HepG2 (cell line): ENCODE measurements around the gene KDM4D. TPM values are rescaled to one million over a fixed set of nuclear protein-coding genes. Genes with fewer than 3 reads are reported as not detected.
A peak's percentile ranks its signal among the peaks of the same experiment; 100 is the strongest.

Experiments
- CBX1 ChIP-seq: IDR thresholded peaks from one replicate; pipeline ENCODE4 v1.6.1; 2016; ENCODE audit warnings: antibody characterized with exemption, low read depth
- FOSL2 ChIP-seq: sonication (generic); formaldehyde crosslinking; IDR thresholded peaks from 2 replicates; pipeline ENCODE4 v1.4.0; 2020; ENCODE audit warnings: missing genetic modification reagents
- FOXA3 ChIP-seq: IDR thresholded peaks from 2 replicates; pipeline ENCODE4 v1.6.1; 2016; ENCODE audit warnings: missing genetic modification reagents, missing compliant biosample characterization
- FOXK2 ChIP-seq: fragments of 450-650 bp; IDR thresholded peaks from 2 replicates; pipeline ENCODE4 v1.6.1; 2016
- HDAC1 ChIP-seq: sonication (generic); formaldehyde crosslinking; IDR thresholded peaks from 2 replicates; pipeline ENCODE4 v1.5.1; 2020; ENCODE audit warnings: mild to moderate bottlenecking, missing genetic modification reagents
- NKX3-1 ChIP-seq: sonication (generic); formaldehyde crosslinking; IDR thresholded peaks from 2 replicates; pipeline ENCODE4 v1.5.0; 2020; ENCODE audit warnings: missing genetic modification reagents
- SOX13 ChIP-seq, 3 experiments: fragments of 450-650 bp in 1 of 3; sonication (generic) in 1 of 3; formaldehyde crosslinking in 1 of 3; IDR thresholded peaks in 2 of 3; conservative IDR thresholded peaks in 1 of 3; 2 replicates each; pipeline versions ENCODE4 v1.5.0 to v1.6.1; 2016 to 2020; ENCODE audit warnings: antibody characterized with exemption in 1 of 3, mild to moderate bottlenecking in 1 of 3, missing compliant biosample characterization in 1 of 3, missing genetic modification reagents in 1 of 3, moderate library complexity in 1 of 3
- TBX3 ChIP-seq: fragments of 450-650 bp; IDR thresholded peaks from 2 replicates; pipeline ENCODE4 v1.6.1; 2017; ENCODE audit warnings: antibody characterized with exemption, mild to moderate bottlenecking, inconsistent platforms, borderline replicate concordance
- ZNF143 ChIP-seq: sonication (generic); formaldehyde crosslinking; IDR thresholded peaks from 2 replicates; pipeline ENCODE4 v1.4.0; 2020; ENCODE audit warnings: missing genetic modification reagents
- ZNF251 ChIP-seq: sonication (generic); formaldehyde crosslinking; IDR thresholded peaks from 2 replicates; pipeline ENCODE4 v1.9.0; 2021; ENCODE audit warnings: mild to moderate bottlenecking, missing genetic modification reagents
- ZNF747 ChIP-seq: sonication (generic); formaldehyde crosslinking; IDR thresholded peaks from 2 replicates; pipeline ENCODE4 v1.8.1; 2023; ENCODE audit warnings: missing genetic modification reagents, mild to moderate bottlenecking, borderline replicate concordance
- polyA plus RNA-seq, 8 experiments: library from polyadenylated mRNA; depleted of rRNA in 3 of 8; stranded (reverse) in 7 of 8; unstranded in 1 of 8; fragments of >200 nt; fragmentation: Illumina TruSeq in 4 of 8; extraction: Trizol in 4 of 8; gene quantifications; 2 replicates each; pipeline versions ENCODE4 v1.2.1 to v1.2.3, GENCODE V29; 2011 to 2016; ENCODE audit warnings: low read depth in 4 of 8, missing spikeins in 1 of 8, mixed read lengths in 1 of 8; ENCODE audit not compliant: insufficient read depth in 1 of 8
- total RNA-seq, 5 experiments: library from RNA; depleted of rRNA; stranded (reverse); fragments of >200 nt; fragmentation: Illumina TruSeq; extraction: Trizol; gene quantifications; 2 replicates each; pipeline ENCODE4 v1.2.3, GENCODE V29; 2016; ENCODE audit warnings: low read depth in 1 of 5
- TF ChIP-seq, protein P1 (sequence below): sonication (generic); formaldehyde crosslinking; IDR thresholded peaks from 2 replicates; pipeline ENCODE4; 2020; ENCODE audit warnings: missing genetic modification reagents, mild to moderate bottlenecking, borderline replicate concordance
- TF ChIP-seq, protein P2 (sequence below): IDR thresholded peaks from 2 replicates; pipeline ENCODE4 v1.6.1; 2016; ENCODE audit warnings: missing biosample characterization, missing genetic modification reagents, low read depth
- TF ChIP-seq, protein P3 (sequence below): sonication (generic); formaldehyde crosslinking; IDR thresholded peaks from 2 replicates; pipeline ENCODE4 v1.5.1; 2020; ENCODE audit warnings: missing genetic modification reagents, mild to moderate bottlenecking, borderline replicate concordance
- TF ChIP-seq, protein P4 (sequence below): sonication (generic); formaldehyde crosslinking; IDR thresholded peaks from 2 replicates; pipeline ENCODE4 v1.4.0; 2020; ENCODE audit warnings: missing genetic modification reagents, low read depth, mild to moderate bottlenecking, borderline replicate concordance

Gene KDM4D
- total and polyA plus RNA-seq, 2 of the 13 experiments (the other 11 are each of a cell fraction or from before 2014, with no cell fraction given) = 0.96 to 1.3 TPM

DNA sequence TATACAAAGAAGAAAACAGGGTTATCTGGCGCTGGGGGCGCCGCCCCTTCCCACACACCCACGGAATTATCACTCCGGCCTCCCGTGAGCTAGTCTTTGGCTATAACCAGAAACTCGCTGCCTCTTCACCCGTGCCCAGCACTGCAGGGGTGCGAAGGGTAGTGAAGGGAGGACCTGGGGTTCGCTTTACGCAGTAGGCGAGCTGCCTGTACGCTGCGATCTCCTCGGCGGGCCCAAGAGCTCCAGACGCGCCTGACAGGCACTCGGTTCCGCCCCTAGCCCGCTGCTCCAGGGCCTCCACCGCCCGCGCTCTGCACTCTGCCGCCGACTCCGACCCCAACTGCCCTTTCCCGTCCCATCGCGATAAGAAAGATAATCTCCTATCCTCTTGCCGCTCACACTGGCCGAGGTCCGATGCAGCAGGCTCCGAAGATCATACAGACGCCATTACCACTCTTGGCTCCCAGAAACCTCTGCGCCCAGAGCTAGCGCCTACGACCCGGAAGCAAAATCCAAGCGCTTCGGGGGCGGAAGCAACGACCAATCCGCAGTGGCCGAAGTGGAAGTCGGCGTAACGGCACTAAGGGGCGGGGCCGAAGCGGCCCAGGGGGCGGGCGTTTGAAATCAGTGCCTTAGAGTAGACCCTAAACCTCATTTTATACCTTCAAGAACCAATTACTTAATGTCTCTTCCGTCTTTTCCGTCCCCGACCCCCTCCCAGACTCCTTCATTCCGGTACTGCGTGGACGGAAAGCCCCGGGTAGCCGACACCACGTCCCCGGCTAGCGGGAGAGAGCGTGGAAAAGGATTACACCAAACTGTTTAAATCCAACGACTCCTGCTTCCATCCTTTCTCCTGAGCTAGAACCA is at the start of gene KDM4D, which contains the start of gene CWC15 (continued):
- 0 out of 2 replicates have a peak, but pooled peaks have one; percentile 16 for TF ChIP-seq FOXA3 (CRISPR knock-in tag)
- TF ChIP-seq FOSL2 = 0 out of 2 replicates have a peak, but pooled peaks have one; percentile 28
- TF ChIP-seq, protein P1, sequence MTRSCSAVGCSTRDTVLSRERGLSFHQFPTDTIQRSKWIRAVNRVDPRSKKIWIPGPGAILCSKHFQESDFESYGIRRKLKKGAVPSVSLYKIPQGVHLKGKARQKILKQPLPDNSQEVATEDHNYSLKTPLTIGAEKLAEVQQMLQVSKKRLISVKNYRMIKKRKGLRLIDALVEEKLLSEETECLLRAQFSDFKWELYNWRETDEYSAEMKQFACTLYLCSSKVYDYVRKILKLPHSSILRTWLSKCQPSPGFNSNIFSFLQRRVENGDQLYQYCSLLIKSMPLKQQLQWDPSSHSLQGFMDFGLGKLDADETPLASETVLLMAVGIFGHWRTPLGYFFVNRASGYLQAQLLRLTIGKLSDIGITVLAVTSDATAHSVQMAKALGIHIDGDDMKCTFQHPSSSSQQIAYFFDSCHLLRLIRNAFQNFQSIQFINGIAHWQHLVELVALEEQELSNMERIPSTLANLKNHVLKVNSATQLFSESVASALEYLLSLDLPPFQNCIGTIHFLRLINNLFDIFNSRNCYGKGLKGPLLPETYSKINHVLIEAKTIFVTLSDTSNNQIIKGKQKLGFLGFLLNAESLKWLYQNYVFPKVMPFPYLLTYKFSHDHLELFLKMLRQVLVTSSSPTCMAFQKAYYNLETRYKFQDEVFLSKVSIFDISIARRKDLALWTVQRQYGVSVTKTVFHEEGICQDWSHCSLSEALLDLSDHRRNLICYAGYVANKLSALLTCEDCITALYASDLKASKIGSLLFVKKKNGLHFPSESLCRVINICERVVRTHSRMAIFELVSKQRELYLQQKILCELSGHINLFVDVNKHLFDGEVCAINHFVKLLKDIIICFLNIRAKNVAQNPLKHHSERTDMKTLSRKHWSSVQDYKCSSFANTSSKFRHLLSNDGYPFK (CRISPR knock-in tag) = peak; percentile 82; the same call in 1 of the 2 replicates
- TF ChIP-seq TBX3 = no peak
- peak; percentile 93 for TF ChIP-seq HDAC1 (CRISPR knock-in tag)
- TF ChIP-seq, protein P2, sequence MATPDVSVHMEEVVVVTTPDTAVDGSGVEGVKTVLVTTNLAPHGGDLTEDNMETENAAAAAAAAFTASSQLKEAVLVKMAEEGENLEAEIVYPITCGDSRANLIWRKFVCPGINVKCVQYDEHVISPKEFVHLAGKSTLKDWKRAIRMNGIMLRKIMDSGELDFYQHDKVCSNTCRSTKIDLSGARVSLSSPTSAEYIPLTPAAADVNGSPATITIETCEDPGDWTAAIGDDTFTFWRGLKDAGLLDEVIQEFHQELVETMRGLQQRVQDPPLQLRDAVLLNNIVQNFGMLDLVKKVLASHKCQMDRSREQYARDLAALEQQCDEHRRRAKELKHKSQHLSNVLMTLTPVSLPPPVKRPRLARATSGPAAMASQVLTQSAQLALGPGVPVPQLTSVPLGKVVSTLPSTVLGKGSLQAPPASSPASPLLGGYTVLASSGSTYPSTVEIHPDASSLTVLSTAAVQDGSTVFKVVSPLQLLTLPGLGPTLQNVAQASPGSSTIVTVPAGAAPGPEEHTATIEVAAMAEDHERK (CRISPR knock-in tag) = peak; percentile 78
- peak; percentile 48; the same call in 1 of the 2 replicates for TF ChIP-seq ZNF747 (CRISPR knock-in tag)
- peak; percentile 46 for TF ChIP-seq CBX1
- TF ChIP-seq, protein P3, sequence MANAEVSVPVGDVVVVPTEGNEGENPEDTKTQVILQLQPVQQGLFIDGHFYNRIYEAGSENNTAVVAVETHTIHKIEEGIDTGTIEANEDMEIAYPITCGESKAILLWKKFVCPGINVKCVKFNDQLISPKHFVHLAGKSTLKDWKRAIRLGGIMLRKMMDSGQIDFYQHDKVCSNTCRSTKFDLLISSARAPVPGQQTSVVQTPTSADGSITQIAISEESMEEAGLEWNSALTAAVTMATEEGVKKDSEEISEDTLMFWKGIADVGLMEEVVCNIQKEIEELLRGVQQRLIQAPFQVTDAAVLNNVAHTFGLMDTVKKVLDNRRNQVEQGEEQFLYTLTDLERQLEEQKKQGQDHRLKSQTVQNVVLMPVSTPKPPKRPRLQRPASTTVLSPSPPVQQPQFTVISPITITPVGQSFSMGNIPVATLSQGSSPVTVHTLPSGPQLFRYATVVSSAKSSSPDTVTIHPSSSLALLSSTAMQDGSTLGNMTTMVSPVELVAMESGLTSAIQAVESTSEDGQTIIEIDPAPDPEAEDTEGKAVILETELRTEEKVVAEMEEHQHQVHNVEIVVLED (CRISPR knock-in tag) = peak; percentile 94
- TF ChIP-seq NKX3-1 (CRISPR knock-in tag) = no peak; the same call in 1 of the 2 replicates
- TF ChIP-seq ZNF251 (CRISPR knock-in tag) = no peak
- 0 out of 2 replicates have a peak, but pooled peaks have one; percentile 14 for TF ChIP-seq FOXK2
- no peak for TF ChIP-seq SOX13 (IDR thresholded peaks at IDR 0.05)
- 0 out of 4 replicates have a peak, but pooled peaks of 1 of the 2 experiments have one; percentile 19 for TF ChIP-seq SOX13 (CRISPR knock-in tag; conservative IDR thresholded peaks at IDR 0.05 in 1 of 2, IDR thresholded peaks at IDR 0.05 in 1 of 2)
- TF ChIP-seq, protein P4, sequence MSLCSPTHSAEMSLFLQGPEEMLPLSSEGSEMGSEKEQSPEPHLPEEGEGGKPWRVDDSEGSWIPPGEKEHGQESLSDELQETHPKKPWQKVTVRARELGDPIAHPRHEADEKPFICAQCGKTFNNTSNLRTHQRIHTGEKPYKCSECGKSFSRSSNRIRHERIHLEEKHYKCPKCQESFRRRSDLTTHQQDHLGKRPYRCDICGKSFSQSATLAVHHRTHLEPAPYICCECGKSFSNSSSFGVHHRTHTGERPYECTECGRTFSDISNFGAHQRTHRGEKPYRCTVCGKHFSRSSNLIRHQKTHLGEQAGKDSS (CRISPR knock-in tag) = peak; percentile 27; the same call in 1 of the 2 replicates
- TF ChIP-seq ZNF143 (CRISPR knock-in tag) = peak; percentile 94
